HepG2 (cell line): Measurements from ENCODE around the gene TM4SF5. TPM values are rescaled to one million over a fixed set of nuclear protein-coding genes. Genes with fewer than 3 reads are reported as not detected.

Experiments
- AGO1 ChIP-seq: fragments of 200-400 bp; formaldehyde crosslinking; IDR thresholded peaks from 2 replicates; pipeline ENCODE4 v1.6.1; 2017; ENCODE audit warnings: mild to moderate bottlenecking, low read depth, low read length, moderate library complexity; ENCODE audit not compliant: poor library complexity, severe bottlenecking
- DNMT1 ChIP-seq: sonication (generic); formaldehyde crosslinking; IDR thresholded peaks from 2 replicates; pipeline ENCODE4 v1.5.1; 2020; ENCODE audit warnings: mild to moderate bottlenecking, missing genetic modification reagents
- GABPB1 ChIP-seq: IDR thresholded peaks from 2 replicates; pipeline ENCODE4 v1.6.1; 2016; ENCODE audit warnings: mild to moderate bottlenecking, missing genetic modification reagents, moderate library complexity, missing compliant biosample characterization
- HNF4A ChIP-seq: sonication (generic); formaldehyde crosslinking; IDR thresholded peaks from 2 replicates; pipeline ENCODE4 v1.4.0; 2020; ENCODE audit warnings: missing genetic modification reagents
- NAIF1 ChIP-seq: sonication (generic); formaldehyde crosslinking; IDR thresholded peaks from 2 replicates; pipeline ENCODE4 v1.5.0; 2020; ENCODE audit warnings: mild to moderate bottlenecking, missing genetic modification reagents, borderline replicate concordance
- NONO ChIP-seq, 2 experiments: fragments of 450-650 bp in 1 of 2; sonication (generic) in 1 of 2; formaldehyde crosslinking in 1 of 2; IDR thresholded peaks in 1 of 2; conservative IDR thresholded peaks in 1 of 2; 2 replicates each; pipeline versions ENCODE4 v1.6.1 to v1.8.0; 2017 to 2022; ENCODE audit warnings: mild to moderate bottlenecking in 1 of 2, missing genetic modification reagents in 1 of 2, moderate library complexity in 1 of 2
- PAX8 ChIP-seq: sonication (generic); formaldehyde crosslinking; IDR thresholded peaks from 2 replicates; pipeline ENCODE4 v1.8.0; 2022; ENCODE audit warnings: mild to moderate bottlenecking, missing genetic modification reagents, borderline replicate concordance
- PCBP2 ChIP-seq: fragments of 200-400 bp; formaldehyde crosslinking; optimal IDR thresholded peaks from 2 replicates; pipeline ENCODE3; 2018; ENCODE audit warnings: low read length, low read depth; ENCODE audit not compliant: poor library complexity, severe bottlenecking
- SNAI1 ChIP-seq: sonication (generic); formaldehyde crosslinking; IDR thresholded peaks from 2 replicates; pipeline ENCODE4 v1.5.0; 2020; ENCODE audit warnings: mild to moderate bottlenecking, missing genetic modification reagents, borderline replicate concordance
- SP5 ChIP-seq: IDR thresholded peaks from 2 replicates; pipeline ENCODE4 v1.6.1; 2016; ENCODE audit warnings: low read depth, borderline replicate concordance
- TCF12 ChIP-seq, 2 experiments: fragments of 450-650 bp in 1 of 2; sonication (generic) in 1 of 2; formaldehyde crosslinking in 1 of 2; IDR thresholded peaks; 2 replicates each; pipeline versions ENCODE4 v1.6.1 to v1.8.0; 2017 to 2022; ENCODE audit warnings: antibody characterized with exemption in 1 of 2, mild to moderate bottlenecking in 1 of 2, missing genetic modification reagents in 1 of 2, moderate library complexity in 1 of 2
- ZBTB7A ChIP-seq: sonication (generic); formaldehyde crosslinking; IDR thresholded peaks from 2 replicates; pipeline ENCODE4 v1.8.0; 2022; ENCODE audit warnings: mild to moderate bottlenecking, missing genetic modification reagents
- ZNF121 ChIP-seq: sonication (generic); formaldehyde crosslinking; IDR thresholded peaks from 2 replicates; pipeline ENCODE4 v1.5.0; 2020; ENCODE audit warnings: mild to moderate bottlenecking, missing genetic modification reagents
- ZNF136 ChIP-seq: sonication (generic); formaldehyde crosslinking; IDR thresholded peaks from 2 replicates; pipeline ENCODE4 v1.8.1; 2022; ENCODE audit warnings: low read depth, mild to moderate bottlenecking, moderate library complexity, missing genetic modification reagents
- ZNF329 ChIP-seq: sonication (generic); formaldehyde crosslinking; IDR thresholded peaks from 2 replicates; pipeline ENCODE4 v1.9.0; 2021; ENCODE audit warnings: low read depth, mild to moderate bottlenecking, missing genetic modification reagents
- ZNF34 ChIP-seq: sonication (generic); formaldehyde crosslinking; IDR thresholded peaks from 2 replicates; pipeline ENCODE4 v1.4.0; 2020; ENCODE audit warnings: mild to moderate bottlenecking, missing genetic modification reagents, borderline replicate concordance
- ZNF746 ChIP-seq: sonication (generic); formaldehyde crosslinking; IDR thresholded peaks from 2 replicates; pipeline ENCODE4 v1.8.0; 2022; ENCODE audit warnings: mild to moderate bottlenecking, missing genetic modification reagents
- ZNF816 ChIP-seq: sonication (generic); formaldehyde crosslinking; IDR thresholded peaks from 2 replicates; pipeline ENCODE4 v1.8.0; 2022; ENCODE audit warnings: missing genetic modification reagents, mild to moderate bottlenecking, borderline replicate concordance
- ZNF891 ChIP-seq: sonication (generic); formaldehyde crosslinking; IDR thresholded peaks from 2 replicates; pipeline ENCODE4 v1.5.0; 2020; ENCODE audit warnings: mild to moderate bottlenecking, missing genetic modification reagents
- polyA plus RNA-seq, 8 experiments: library from polyadenylated mRNA; depleted of rRNA in 3 of 8; stranded (reverse) in 7 of 8; unstranded in 1 of 8; fragments of >200 nt; fragmentation: Illumina TruSeq in 4 of 8; extraction: Trizol in 4 of 8; gene quantifications; 2 replicates each; pipeline versions ENCODE4 v1.2.1 to v1.2.3, GENCODE V29; 2011 to 2016; ENCODE audit warnings: low read depth in 4 of 8, missing spikeins in 1 of 8, mixed read lengths in 1 of 8; ENCODE audit not compliant: insufficient read depth in 1 of 8
- total RNA-seq, 5 experiments: library from RNA; depleted of rRNA; stranded (reverse); fragments of >200 nt; fragmentation: Illumina TruSeq; extraction: Trizol; gene quantifications; 2 replicates each; pipeline ENCODE4 v1.2.3, GENCODE V29; 2016; ENCODE audit warnings: low read depth in 1 of 5
- TF ChIP-seq, protein P1 (sequence below): sonication (generic); formaldehyde crosslinking; IDR thresholded peaks from 2 replicates; pipeline ENCODE4 v1.4.0; 2020; ENCODE audit warnings: missing genetic modification reagents, borderline replicate concordance
- TF ChIP-seq, protein P2 (sequence below): sonication (generic); formaldehyde crosslinking; IDR thresholded peaks from 2 replicates; pipeline ENCODE4 v1.8.1; 2022; ENCODE audit warnings: low read depth, mild to moderate bottlenecking, missing genetic modification reagents
- TF ChIP-seq, protein P3 (sequence below): IDR thresholded peaks from 2 replicates; pipeline ENCODE4 v1.6.1; 2018; ENCODE audit warnings: missing genetic modification reagents
- TF ChIP-seq, protein P4 (sequence below): sonication (generic); formaldehyde crosslinking; IDR thresholded peaks from 2 replicates; pipeline ENCODE4 v1.5.0; 2020; ENCODE audit warnings: missing genetic modification reagents, mild to moderate bottlenecking, borderline replicate concordance

The TM4SF5 gene
- total and polyA plus RNA-seq, 2 of the 13 experiments (the other 11 are each of a cell fraction or from before 2014, with no cell fraction given): 30.1 to 126 TPM

DNA sequence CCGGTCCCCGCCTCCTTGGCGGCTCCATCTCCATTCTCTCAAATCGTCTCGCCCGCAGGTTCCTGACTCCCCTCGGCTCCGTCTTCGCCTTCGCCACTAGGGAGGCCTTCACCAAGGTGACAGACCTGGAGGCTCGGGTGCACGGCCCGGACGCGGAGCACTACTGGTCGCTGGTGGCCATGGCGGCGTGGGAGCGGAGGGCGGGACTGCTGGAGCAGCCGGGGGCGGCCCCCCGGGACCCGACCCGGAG is 17.9 kb downstream of the TM4SF5 start (continued):
- TF ChIP-seq PAX8: no peak
- TF ChIP-seq, protein P1, sequence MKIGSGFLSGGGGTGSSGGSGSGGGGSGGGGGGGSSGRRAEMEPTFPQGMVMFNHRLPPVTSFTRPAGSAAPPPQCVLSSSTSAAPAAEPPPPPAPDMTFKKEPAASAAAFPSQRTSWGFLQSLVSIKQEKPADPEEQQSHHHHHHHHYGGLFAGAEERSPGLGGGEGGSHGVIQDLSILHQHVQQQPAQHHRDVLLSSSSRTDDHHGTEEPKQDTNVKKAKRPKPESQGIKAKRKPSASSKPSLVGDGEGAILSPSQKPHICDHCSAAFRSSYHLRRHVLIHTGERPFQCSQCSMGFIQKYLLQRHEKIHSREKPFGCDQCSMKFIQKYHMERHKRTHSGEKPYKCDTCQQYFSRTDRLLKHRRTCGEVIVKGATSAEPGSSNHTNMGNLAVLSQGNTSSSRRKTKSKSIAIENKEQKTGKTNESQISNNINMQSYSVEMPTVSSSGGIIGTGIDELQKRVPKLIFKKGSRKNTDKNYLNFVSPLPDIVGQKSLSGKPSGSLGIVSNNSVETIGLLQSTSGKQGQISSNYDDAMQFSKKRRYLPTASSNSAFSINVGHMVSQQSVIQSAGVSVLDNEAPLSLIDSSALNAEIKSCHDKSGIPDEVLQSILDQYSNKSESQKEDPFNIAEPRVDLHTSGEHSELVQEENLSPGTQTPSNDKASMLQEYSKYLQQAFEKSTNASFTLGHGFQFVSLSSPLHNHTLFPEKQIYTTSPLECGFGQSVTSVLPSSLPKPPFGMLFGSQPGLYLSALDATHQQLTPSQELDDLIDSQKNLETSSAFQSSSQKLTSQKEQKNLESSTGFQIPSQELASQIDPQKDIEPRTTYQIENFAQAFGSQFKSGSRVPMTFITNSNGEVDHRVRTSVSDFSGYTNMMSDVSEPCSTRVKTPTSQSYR (CRISPR knock-in tag): no peak
- TF ChIP-seq, protein P2, sequence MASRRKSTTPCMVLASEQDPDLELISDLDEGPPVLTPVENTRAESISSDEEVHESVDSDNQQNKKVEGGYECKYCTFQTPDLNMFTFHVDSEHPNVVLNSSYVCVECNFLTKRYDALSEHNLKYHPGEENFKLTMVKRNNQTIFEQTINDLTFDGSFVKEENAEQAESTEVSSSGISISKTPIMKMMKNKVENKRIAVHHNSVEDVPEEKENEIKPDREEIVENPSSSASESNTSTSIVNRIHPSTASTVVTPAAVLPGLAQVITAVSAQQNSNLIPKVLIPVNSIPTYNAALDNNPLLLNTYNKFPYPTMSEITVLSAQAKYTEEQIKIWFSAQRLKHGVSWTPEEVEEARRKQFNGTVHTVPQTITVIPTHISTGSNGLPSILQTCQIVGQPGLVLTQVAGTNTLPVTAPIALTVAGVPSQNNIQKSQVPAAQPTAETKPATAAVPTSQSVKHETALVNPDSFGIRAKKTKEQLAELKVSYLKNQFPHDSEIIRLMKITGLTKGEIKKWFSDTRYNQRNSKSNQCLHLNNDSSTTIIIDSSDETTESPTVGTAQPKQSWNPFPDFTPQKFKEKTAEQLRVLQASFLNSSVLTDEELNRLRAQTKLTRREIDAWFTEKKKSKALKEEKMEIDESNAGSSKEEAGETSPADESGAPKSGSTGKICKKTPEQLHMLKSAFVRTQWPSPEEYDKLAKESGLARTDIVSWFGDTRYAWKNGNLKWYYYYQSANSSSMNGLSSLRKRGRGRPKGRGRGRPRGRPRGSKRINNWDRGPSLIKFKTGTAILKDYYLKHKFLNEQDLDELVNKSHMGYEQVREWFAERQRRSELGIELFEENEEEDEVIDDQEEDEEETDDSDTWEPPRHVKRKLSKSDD (CRISPR knock-in tag): no peak
- TF ChIP-seq SNAI1 (CRISPR knock-in tag): no peak
- no peak; the same call in 1 of the 2 replicates for TF ChIP-seq ZNF816 (CRISPR knock-in tag)
- TF ChIP-seq HNF4A (CRISPR knock-in tag): no peak
- TF ChIP-seq ZNF746 (CRISPR knock-in tag): no peak
- no peak for TF ChIP-seq TCF12 (IDR thresholded peaks at IDR 0.05)
- TF ChIP-seq TCF12 (CRISPR knock-in tag; IDR thresholded peaks at IDR 0.05): no peak
- TF ChIP-seq SP5 (CRISPR knock-in tag): no peak
- TF ChIP-seq ZNF329 (CRISPR knock-in tag): no peak
- TF ChIP-seq ZBTB7A (CRISPR knock-in tag): no peak
- TF ChIP-seq ZNF34 (CRISPR knock-in tag): no peak
- 0 out of 2 replicates have a peak, but pooled peaks have one; percentile 8 for TF ChIP-seq ZNF891
- TF ChIP-seq PCBP2: no peak
- TF ChIP-seq NONO (IDR thresholded peaks at IDR 0.05): no peak
- no peak for TF ChIP-seq NONO (CRISPR knock-in tag; conservative IDR thresholded peaks at IDR 0.05)
- TF ChIP-seq, protein P3, sequence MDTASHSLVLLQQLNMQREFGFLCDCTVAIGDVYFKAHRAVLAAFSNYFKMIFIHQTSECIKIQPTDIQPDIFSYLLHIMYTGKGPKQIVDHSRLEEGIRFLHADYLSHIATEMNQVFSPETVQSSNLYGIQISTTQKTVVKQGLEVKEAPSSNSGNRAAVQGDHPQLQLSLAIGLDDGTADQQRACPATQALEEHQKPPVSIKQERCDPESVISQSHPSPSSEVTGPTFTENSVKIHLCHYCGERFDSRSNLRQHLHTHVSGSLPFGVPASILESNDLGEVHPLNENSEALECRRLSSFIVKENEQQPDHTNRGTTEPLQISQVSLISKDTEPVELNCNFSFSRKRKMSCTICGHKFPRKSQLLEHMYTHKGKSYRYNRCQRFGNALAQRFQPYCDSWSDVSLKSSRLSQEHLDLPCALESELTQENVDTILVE (CRISPR knock-in tag): no peak
- no peak for TF ChIP-seq AGO1
- no peak for TF ChIP-seq GABPB1
- TF ChIP-seq ZNF121 (CRISPR knock-in tag): no peak
- no peak; the same call in 1 of the 2 replicates for TF ChIP-seq NAIF1
- TF ChIP-seq, protein P4, sequence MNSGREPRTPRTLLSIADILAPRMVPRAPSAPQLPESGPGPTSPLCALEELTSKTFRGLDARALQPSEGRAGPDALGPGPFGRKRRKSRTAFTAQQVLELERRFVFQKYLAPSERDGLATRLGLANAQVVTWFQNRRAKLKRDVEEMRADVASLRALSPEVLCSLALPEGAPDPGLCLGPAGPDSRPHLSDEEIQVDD: 0 out of 2 replicates have a peak, but pooled peaks have one; percentile 23
- TF ChIP-seq ZNF136: no peak
- TF ChIP-seq DNMT1 (CRISPR knock-in tag): no peak; the same call in 1 of the 2 replicates
